Activated B cell treated with CpG ODN at 0.5 μM for 24 hours (primary cell): Measurements from ENCODE around the gene SFTPB. TPM values are rescaled to one million over a fixed set of nuclear protein-coding genes. Genes with fewer than 3 reads are reported as not detected.
"Not testable (repeated sequence)": the region's sequence is repeated elsewhere in the genome, so short reads cannot be mapped to it uniquely, and the experiment has no call there.

Experiments used
- ATAC-seq: fragments of 200-7000 bp; cut with Tn5 transposase; one replicate; pipeline ENCODE4 v1.10.0; 2021; ENCODE audit warnings: low read depth, mild to moderate bottlenecking, moderate library complexity
- CTCF ChIA-PET: fragments of 350-600 bp; sonication (Branson Sonifier 250); formaldehyde crosslinking; loops from one replicate; lab custom pipeline; 2021; ENCODE audit warnings: antibody characterized with exemption; lab: Charles Lee
- POLR2A ChIA-PET: fragments of 350-600 bp; sonication (Branson Sonifier 250); formaldehyde crosslinking; loops from one replicate; lab custom pipeline; 2021; ENCODE audit warnings: antibody characterized with exemption; lab: Charles Lee
- DNase-seq: peaks from one replicate; pipeline ENCODE4 v3.0.0; 2022
- H3K27ac Mint-ChIP-seq: one replicate; pipeline ENCODE4 v1.8.0; 2020; ENCODE audit warnings: mixed read lengths
- H3K27me3 Mint-ChIP-seq: one replicate; pipeline ENCODE4 v1.8.0; 2021; ENCODE audit warnings: mixed read lengths
- H3K36me3 Mint-ChIP-seq: one replicate; pipeline ENCODE4 v1.8.0; 2021; ENCODE audit warnings: low read depth, mixed read lengths
- H3K4me1 Mint-ChIP-seq: one replicate; pipeline ENCODE4 v1.8.0; 2021; ENCODE audit warnings: mixed read lengths
- H3K4me3 Mint-ChIP-seq: one replicate; pipeline ENCODE4 v1.8.0; 2020; ENCODE audit warnings: mild to moderate bottlenecking, mixed read lengths
- H3K9me3 Mint-ChIP-seq: one replicate; pipeline ENCODE4 v1.8.0; 2020; ENCODE audit warnings: mixed read lengths
- intact Hi-C: fragments of 100-400 bp; cut with micrococcal nuclease; formaldehyde crosslinking; loops from one replicate; pipeline ENCODE4 v1.15.1; 2024
- total RNA-seq: library from RNA; stranded (reverse); gene quantifications from 2 replicates; pipeline ENCODE4 v1.2.3, GENCODE V29; 2022
- TF ChIP-seq, protein P1 (sequence below): fragments of 200-600 bp; IDR thresholded peaks from one replicate; pipeline ENCODE4 v1.8.0; 2022; ENCODE audit warnings: antibody characterized with exemption, mild to moderate bottlenecking

The SFTPB gene
- total RNA-seq, 1 donor from 2014 or later = not detected

DNA sequence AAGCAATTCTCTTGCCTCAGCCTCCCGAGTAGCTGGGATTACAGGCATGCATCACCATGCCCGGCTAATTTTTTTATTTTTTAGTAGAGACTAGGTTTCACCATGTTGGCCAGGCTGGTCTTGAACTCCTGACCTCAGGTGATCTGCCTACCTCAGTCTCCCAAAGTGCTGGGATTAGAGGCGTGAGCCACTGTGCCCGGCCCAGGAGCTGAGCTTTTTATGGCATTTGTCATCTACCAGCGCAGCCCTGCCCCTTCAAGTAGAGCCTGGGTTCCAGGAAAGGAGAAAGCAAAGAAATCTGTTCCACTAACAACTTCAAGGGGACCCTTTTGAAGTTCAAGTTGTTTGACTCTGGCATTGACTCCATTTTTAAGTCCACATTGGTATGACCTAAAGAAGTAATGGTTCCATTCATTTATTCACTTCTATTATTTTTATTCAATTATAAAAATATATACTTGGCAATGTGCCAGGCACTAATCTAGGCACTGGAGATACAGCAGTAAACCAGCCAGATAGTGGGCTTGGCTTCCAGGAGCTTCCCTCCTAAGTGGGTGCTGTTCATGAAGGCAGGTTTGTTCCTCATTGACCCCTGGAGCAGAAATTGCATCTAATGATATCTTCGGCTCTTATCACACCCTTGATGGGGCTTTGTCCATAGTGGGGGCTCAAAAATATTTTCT lies 8.0 kb upstream of the SFTPB start:
- Mint-ChIP-seq H3K36me3 (no peaks in the 10 kb centered on the region), H3K27ac (no peak overlapping the region), H3K9me3 (no peaks in the 10 kb centered on the region), H3K4me1 (peaks cover 6% of the 10 kb centered on the region), H3K4me3 (no peak overlapping the region), H3K27me3 (peaks cover 9% of the 10 kb centered on the region)
- TF ChIP-seq, protein P1, sequence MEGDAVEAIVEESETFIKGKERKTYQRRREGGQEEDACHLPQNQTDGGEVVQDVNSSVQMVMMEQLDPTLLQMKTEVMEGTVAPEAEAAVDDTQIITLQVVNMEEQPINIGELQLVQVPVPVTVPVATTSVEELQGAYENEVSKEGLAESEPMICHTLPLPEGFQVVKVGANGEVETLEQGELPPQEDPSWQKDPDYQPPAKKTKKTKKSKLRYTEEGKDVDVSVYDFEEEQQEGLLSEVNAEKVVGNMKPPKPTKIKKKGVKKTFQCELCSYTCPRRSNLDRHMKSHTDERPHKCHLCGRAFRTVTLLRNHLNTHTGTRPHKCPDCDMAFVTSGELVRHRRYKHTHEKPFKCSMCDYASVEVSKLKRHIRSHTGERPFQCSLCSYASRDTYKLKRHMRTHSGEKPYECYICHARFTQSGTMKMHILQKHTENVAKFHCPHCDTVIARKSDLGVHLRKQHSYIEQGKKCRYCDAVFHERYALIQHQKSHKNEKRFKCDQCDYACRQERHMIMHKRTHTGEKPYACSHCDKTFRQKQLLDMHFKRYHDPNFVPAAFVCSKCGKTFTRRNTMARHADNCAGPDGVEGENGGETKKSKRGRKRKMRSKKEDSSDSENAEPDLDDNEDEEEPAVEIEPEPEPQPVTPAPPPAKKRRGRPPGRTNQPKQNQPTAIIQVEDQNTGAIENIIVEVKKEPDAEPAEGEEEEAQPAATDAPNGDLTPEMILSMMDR = no peak
- POLR2A ChIA-PET = interaction anchor here (0.6 to 0.7 kb wide), 2 partner anchors 18 to 61 kb away, joined by 3 read pairs; no protein-coding TSS in a partner anchor
- intact Hi-C loops = loop anchor here (5.0 kb wide), 1 partner anchor 39 kb away; no protein-coding TSS in a partner anchor
- no peak for DNase-seq
- ATAC-seq = no peak
- CTCF ChIA-PET = interaction anchor here (2.2 to 2.9 kb wide), 2 partner anchors 31 to 39 kb away, joined by 7 to 11 read pairs; no protein-coding TSS in a partner anchor

DNA sequence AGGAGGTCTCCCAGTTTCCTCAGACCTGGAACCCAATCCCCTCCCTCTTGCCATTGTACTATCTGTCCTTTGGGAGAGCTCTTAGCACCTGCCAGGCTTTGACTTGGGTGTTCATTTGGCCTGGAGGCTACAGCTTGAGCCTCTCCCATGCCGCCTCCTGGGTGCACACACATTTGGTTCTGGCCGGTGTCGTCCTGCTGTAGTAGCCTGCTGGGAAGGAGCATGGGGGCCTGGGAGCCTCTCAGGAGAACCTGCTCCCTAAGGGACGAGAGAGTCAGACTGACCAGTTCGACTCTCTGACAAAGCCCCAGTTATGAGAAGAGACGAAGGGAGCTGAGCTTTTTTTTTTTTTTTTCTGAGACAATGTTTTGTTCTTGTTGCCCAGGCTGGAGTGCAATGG lies 7.4 kb upstream of the SFTPB start:
- H3K27ac Mint-ChIP-seq = no peak overlapping the region
- TF ChIP-seq, protein P1 = no peak
- no peaks in the 10 kb centered on the region for H3K9me3 Mint-ChIP-seq
- DNase-seq = no peak
- H3K4me1 Mint-ChIP-seq = peaks cover 6% of the 10 kb centered on the region
- no peak for ATAC-seq
- POLR2A ChIA-PET = interaction anchor here (0.6 kb wide), 2 partner anchors 17 to 140 kb away, joined by 3 read pairs; no protein-coding TSS in a partner anchor
- intact Hi-C loops = loop anchor here (5.0 kb wide), 1 partner anchor 38 kb away; no protein-coding TSS in a partner anchor
- no peaks in the 10 kb centered on the region for H3K36me3 Mint-ChIP-seq
- H3K27me3 Mint-ChIP-seq = peaks cover 9% of the 10 kb centered on the region
- CTCF ChIA-PET = interaction anchor here (2.2 to 2.9 kb wide), 2 partner anchors 32 to 38 kb away, joined by 7 to 11 read pairs; no protein-coding TSS in a partner anchor
- no peak overlapping the region for H3K4me3 Mint-ChIP-seq

DNA sequence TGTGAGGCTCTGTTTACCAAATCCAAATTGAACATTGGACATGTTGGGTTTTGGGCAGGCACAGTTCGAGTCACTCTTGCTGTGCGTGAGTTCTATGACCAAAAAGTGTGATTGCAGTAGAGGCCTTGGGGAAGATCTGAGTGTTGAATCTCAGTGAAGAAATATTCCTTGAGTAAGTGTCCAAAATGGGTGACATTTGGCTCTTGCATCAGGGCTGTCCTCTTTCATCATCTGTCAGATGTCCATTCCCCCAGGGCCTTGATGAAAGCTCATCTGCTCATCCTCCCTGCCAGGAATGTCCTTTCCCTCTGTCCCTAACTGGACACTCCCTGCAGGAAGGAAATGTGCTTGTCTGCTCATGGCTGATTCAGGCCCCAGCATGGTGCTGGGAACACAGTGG lies 6.4 kb upstream of the SFTPB start:
- Mint-ChIP-seq H3K9me3 (no peaks in the 10 kb centered on the region), H3K4me3 (no peak overlapping the region), H3K27ac (no peak overlapping the region), H3K4me1 (peaks cover 12% of the 10 kb centered on the region), H3K36me3 (no peaks in the 10 kb centered on the region), H3K27me3 (peaks cover 5% of the 10 kb centered on the region)
- intact Hi-C loops = no loop called here
- DNase-seq (no peak), ATAC-seq (no peak)
- ChIA-PET POLR2A (no interaction called here), CTCF (interaction anchor here (2.9 kb wide), 1 partner anchor 33 kb away, joined by 11 read pairs; no protein-coding TSS in a partner anchor)
- TF ChIP-seq, protein P1 = no peak

DNA sequence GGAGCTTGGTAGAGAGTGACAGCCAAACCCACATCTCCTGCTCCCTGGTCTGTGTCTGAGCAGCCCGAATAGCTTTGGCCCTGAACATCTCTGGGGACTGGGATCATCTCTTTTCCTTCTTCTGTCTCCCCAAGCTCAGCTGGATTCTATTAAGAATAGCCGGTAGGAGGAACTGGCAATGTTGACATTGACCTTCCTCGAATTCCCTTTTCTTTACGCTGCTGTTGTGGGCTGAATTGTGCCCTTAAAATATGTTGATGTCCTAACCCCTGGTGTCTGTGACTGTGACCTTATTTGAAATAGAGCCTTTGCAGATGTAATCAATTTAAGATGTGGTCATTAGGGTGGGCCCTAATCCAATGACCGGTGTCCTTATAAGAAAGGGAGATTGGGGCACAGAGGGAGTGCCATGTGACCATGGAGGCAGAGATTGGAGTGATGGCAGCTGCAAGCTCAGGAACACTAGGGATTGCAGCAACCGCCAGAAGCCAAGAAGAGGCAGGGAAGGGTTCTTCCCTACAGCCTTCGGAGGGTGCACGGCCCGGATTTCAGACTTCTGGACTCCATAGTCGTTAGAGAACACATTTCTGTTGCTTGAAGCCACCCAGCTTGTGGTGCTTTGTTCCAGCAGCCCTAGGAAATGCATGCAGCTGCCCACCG lies 5.8 kb upstream of the SFTPB start:
- ChIA-PET POLR2A (no interaction called here), CTCF (no interaction called here)
- Mint-ChIP-seq H3K4me3 (no peak overlapping the region), H3K36me3 (no peaks in the 10 kb centered on the region), H3K4me1 (peaks cover 12% of the 10 kb centered on the region), H3K27me3 (peaks cover 5% of the 10 kb centered on the region), H3K27ac (no peak overlapping the region), H3K9me3 (no peaks in the 10 kb centered on the region)
- TF ChIP-seq, protein P1 = no peak
- intact Hi-C loops = no loop called here
- DNase-seq (no peak), ATAC-seq (no peak)

DNA sequence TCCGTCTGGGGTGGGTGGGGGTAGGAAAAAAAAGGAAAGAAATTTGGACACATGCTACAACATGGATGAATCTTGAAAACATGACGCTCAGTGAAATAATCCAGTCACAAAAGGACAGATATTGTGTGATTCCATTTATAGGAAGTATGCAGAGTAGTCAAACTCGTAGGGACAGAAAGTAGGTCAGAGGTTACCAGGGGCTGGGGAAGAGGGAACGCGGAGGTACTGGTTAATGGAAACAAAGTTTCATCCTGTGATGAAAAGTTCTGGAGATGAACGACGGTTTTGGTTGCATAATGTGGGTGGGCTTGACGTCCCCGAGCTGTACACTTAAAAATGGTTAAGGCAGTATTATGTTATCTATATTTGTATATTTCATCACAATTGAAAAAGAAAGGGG lies 4.5 kb upstream of the SFTPB start:
- Mint-ChIP-seq H3K4me1 (peaks cover 12% of the 10 kb centered on the region), H3K27ac (no peak overlapping the region), H3K4me3 (no peak overlapping the region), H3K9me3 (no peaks in the 10 kb centered on the region), H3K27me3 (no peaks in the 10 kb centered on the region), H3K36me3 (no peaks in the 10 kb centered on the region)
- TF ChIP-seq, protein P1 = no peak
- CTCF ChIA-PET = no interaction called here
- intact Hi-C loops = no loop called here
- DNase-seq (no peak), ATAC-seq (no peak)
- POLR2A ChIA-PET = interaction anchor here (0.6 kb wide), 1 partner anchor 29 kb away, joined by 4 read pairs; no protein-coding TSS in a partner anchor

DNA sequence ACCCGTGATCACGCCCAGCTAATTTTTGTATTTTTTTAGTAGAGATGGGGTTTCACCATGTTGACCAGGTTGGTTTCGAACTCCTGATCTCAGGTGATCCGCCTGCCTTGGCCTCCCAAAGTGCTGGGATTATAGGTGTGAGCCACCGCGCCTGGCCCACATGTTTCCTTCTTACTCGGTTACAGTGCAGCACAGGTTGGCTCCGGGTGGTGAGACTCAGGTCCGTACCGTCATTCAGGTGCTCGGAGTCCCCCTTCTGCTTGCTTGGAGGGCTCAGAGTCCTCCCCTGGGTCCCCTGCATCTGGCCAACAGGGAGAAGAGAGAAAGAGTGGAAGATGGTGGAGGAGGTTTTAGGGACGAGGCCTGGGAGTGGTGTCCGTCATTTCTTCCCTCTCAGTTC lies 2.4 kb upstream of the SFTPB start:
- H3K27ac Mint-ChIP-seq = not testable (repeated sequence)

More for the DNA sequence above, 2.4 kb upstream of the SFTPB start:
- H3K9me3 Mint-ChIP-seq, DNase-seq, CTCF ChIA-PET, ATAC-seq, H3K36me3 Mint-ChIP-seq, H3K4me3 Mint-ChIP-seq, H3K27me3 Mint-ChIP-seq: not testable (repeated sequence)
- POLR2A ChIA-PET = interaction anchor here (0.8 kb wide), 1 partner anchor 182 kb away, joined by 4 read pairs; no protein-coding TSS in a partner anchor
- H3K4me1 Mint-ChIP-seq = peaks cover 12% of the 10 kb centered on the region
- intact Hi-C loops = loop anchor here (1.0 kb wide), 1 partner anchor 19 kb away; no protein-coding TSS in a partner anchor
